ENCODE results near the gene CIAO1. TPM values are rescaled to one million over a fixed set of nuclear protein-coding genes. Genes with fewer than 3 reads are reported as not detected.

CIAO1 gene
- total RNA-seq, 1 experiment from 2014 or later, result 82.8 TPM

- no peaks in the 10 kb centered on the region for H3K27me3 Mint-ChIP-seq (ENCODE audit: low read depth)
- H3K9me3 Mint-ChIP-seq, result no peaks in the 10 kb centered on the region
- CTCF ChIA-PET, result interaction anchor here (1.3 kb wide), 1 partner anchor 109 kb away, joined by 5 read pairs; the partner anchor contains the start of gene ASTL
- DNase-seq (ENCODE audit: low spot score) (no peak), ATAC-seq (no peak)
- POLR2A ChIA-PET, result no interaction called here
- peaks cover 6% of the 10 kb centered on the region for H3K36me3 Mint-ChIP-seq
- no peak for TF ChIP-seq ZNF423 (CRISPR knock-in tag; IDR thresholded peaks at IDR 0.05)
- no peaks in the 10 kb centered on the region; the same call in 1 of the 2 replicates for H3K4me1 Mint-ChIP-seq
- H3K27ac Mint-ChIP-seq, result peak overlapping the region; percentile 12; the same call in 1 of the 2 replicates
- H3K4me3 Mint-ChIP-seq, result no peak overlapping the region
Observed at GRCh38 chr2:96247896-96248295, 18.1 kb upstream of the CIAO1 start.

DNA sequence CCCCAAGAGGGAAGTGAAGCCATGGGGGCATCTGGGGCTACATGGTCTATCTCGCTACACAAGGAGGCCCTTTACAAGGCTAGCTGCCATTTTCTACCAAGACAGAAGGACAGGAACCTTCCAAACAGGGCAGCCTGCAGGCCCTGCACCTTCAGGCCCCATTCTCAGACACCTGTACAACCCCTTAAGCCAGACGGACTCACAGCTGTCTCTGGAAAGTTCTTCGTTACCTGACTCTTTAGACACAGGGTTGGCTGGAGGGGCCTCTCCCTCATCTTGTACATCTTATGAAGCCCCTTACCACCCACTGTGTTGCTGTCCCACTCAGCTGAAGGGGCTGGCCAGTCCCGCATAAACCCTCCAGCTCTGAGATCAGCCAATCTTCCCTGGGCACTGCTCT lies 17.4 kb upstream of the CIAO1 start:
- ChIA-PET CTCF (interaction anchor here (1.3 kb wide), 1 partner anchor 110 kb away, joined by 5 read pairs; the partner anchor contains the start of gene ASTL), POLR2A (no interaction called here)
- no peak for DNase-seq (ENCODE audit: low spot score)
- H3K36me3 Mint-ChIP-seq, result peaks cover 10% of the 10 kb centered on the region
- ATAC-seq, result no peak
- H3K4me3 Mint-ChIP-seq, result no peak overlapping the region
- no peaks in the 10 kb centered on the region for H3K27me3 Mint-ChIP-seq (ENCODE audit: low read depth)
- H3K9me3 Mint-ChIP-seq, result no peaks in the 10 kb centered on the region
- no peak for TF ChIP-seq NFATC4 (CRISPR knock-in tag; IDR thresholded peaks at IDR 0.05)
- TF ChIP-seq IRF1 (CRISPR knock-in tag; IDR thresholded peaks at IDR 0.05), result no peak
- no peak for TF ChIP-seq HMGXB4 (CRISPR knock-in tag; IDR thresholded peaks at IDR 0.05)
- TF ChIP-seq ZNF512 (CRISPR knock-in tag; IDR thresholded peaks at IDR 0.05; ENCODE audit: borderline replicate concordance), result no peak
- TF ChIP-seq SP1 (CRISPR knock-in tag; conservative IDR thresholded peaks at IDR 0.05), result no peak
- TF ChIP-seq USF2 (CRISPR knock-in tag; IDR thresholded peaks at IDR 0.05), result no peak
- no peak for TF ChIP-seq ATF1 (CRISPR knock-in tag; IDR thresholded peaks at IDR 0.05)
- TF ChIP-seq ELF4 (CRISPR knock-in tag; IDR thresholded peaks at IDR 0.05; ENCODE audit: low read depth), result no peak
- TF ChIP-seq ZBTB43 (CRISPR knock-in tag; IDR thresholded peaks at IDR 0.05), result no peak
- no peak for TF ChIP-seq MLX (CRISPR knock-in tag; IDR thresholded peaks at IDR 0.05)
- no peak for TF ChIP-seq PRDM15 (CRISPR knock-in tag; IDR thresholded peaks at IDR 0.05)
- TF ChIP-seq SMAD4 (CRISPR knock-in tag; IDR thresholded peaks at IDR 0.05), result no peak
- no peak for TF ChIP-seq E2F5 (CRISPR knock-in tag; IDR thresholded peaks at IDR 0.05)
- H3K4me1 Mint-ChIP-seq, result no peaks in the 10 kb centered on the region; the same call in 1 of the 2 replicates
- no peak overlapping the region for H3K27ac Mint-ChIP-seq

Measured in WTC11 (cell line).